ENCODE measurements around the gene AGTR1.

The AGTR1 gene

GRCh38 chr3:148697306-148698189 lies at the start of gene AGTR1:
AGTR1 (plus strand) TSS chr3:148697903; CDS start chr3:148741036, 43,133 bp downstream.
- peak; percentile 35 for DNase-seq (ENCODE audit: low read depth)

DNA sequence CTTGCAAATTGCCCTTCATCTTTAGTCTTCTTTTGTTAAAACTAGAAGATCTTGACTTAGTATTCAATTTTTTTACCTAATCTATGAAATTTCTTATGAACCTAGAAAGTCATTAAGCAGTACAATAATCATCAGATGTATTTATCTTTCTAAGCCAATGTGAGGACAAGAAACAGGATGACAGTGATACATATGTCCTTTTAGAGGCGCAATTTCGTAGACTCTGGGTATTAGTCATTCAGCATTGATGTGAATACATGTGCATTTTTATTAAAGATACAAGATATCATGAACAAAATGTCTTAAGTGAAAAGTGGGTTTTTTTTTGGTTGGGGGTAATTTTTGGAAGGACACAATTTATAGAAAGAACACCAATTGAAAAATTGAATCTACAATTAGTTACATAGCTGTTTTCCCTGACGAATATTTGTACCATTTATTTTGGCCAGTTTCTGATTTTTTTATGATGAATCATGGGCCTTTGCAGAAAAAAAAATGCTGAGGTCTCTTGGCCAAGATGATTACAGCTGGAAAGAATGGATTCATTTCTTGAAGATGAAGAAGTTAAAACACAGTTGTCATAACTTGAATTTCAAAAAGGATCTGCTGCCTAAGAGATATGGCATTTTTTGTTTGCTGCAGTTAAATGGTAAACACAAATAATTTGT lies 48.9 kb upstream of the AGTR1 start:
- peak; percentile 74 for DNase-seq (ENCODE audit: low read depth)

DNA sequence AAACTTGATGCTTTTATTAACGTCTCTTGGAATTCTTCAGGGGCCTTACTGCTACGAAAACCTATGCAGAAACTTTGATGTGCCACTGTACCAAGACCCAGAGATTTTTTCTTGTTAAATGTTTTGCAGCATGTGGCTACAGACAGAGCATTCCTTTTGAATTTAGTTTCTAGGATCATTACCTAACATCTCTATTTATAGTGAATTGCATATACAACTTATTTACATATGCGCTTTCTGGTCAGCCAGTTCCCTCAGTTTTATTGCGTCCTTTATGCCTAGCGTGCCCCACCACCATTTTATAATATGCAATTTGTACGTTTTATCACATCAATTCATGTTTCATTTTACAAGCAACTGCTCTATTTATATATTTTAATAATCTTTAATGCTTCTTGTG lies 46.2 kb upstream of the AGTR1 start:
- DNase-seq (ENCODE audit: low read depth) = no peak

GRCh38 chr3:148654433-148654832 lies 43.3 kb upstream of the AGTR1 start:
- DNase-seq (ENCODE audit: low read depth) = no peak

DNA sequence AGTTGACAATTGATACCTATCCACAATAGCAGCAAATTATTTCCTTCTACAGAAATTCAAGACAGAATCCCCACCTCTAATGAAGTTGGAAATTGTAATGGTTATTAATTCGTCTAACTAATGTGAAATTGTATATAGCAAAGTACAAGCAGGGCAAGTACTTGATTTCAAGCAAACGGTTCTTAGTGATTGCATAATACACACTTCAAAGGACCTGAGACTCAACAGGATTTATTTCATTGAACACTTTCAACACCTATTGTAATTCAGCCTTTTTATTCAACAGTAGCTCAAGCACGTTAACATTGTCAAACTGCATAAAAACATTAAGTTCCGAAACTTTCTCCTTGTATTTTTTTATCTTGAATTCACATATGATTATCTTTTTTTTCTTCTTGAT lies 40.2 kb upstream of the AGTR1 start:
- DNase-seq (ENCODE audit: low read depth) = no peak

DNA sequence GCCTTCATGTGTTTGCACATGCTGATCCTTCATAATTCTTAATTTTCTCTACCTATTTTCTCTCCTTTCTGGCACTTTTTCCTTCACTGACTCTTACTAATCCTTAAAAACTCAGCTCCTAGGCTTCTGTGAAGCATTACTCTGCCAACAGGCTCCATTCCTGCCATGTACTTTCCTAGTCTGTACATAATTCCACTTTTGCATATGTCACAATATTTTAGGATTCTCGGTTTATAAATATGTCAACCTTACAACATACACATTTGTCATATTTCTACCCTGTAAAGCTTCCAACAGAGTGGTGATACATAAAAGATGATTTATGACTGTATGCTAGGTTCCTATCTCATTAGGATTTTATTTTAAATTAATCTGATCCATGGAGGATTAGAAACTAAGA lies 38.2 kb upstream of the AGTR1 start:
- no peak for DNase-seq (ENCODE audit: low read depth)

- DNase-seq (ENCODE audit: low read depth) = no peak
These were observed 17.4 kb upstream of the AGTR1 start for GRCh38 chr3:148680289-148680688.

- DNase-seq (ENCODE audit: low read depth) = peak; percentile 18
These were observed 16.6 kb upstream of the AGTR1 start for GRCh38 chr3:148681080-148681479.

DNA sequence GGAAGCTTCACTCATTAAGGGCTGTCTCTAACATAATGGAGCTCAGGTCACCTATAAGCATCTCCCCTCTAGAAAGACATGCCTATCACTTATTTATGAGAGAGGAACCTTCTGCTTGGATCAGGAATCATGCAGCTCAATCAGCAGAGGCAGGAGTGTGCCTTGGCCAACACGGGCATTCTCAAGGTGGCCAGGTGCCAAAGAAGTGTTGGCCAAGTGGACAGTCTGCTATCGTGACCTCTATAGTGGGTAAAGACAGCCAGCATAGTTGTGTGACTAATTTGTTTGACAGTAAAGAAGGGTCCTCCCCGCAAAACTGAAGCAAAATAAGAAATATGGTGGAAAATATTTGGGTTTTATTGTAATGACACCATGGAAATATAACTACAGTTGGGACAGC lies 14.7 kb upstream of the AGTR1 start:
- DNase-seq (ENCODE audit: low read depth) = no peak

GRCh38 chr3:148694116-148694515 lies 3.6 kb upstream of the AGTR1 start:
- no peak for DNase-seq (ENCODE audit: low read depth)

DNA sequence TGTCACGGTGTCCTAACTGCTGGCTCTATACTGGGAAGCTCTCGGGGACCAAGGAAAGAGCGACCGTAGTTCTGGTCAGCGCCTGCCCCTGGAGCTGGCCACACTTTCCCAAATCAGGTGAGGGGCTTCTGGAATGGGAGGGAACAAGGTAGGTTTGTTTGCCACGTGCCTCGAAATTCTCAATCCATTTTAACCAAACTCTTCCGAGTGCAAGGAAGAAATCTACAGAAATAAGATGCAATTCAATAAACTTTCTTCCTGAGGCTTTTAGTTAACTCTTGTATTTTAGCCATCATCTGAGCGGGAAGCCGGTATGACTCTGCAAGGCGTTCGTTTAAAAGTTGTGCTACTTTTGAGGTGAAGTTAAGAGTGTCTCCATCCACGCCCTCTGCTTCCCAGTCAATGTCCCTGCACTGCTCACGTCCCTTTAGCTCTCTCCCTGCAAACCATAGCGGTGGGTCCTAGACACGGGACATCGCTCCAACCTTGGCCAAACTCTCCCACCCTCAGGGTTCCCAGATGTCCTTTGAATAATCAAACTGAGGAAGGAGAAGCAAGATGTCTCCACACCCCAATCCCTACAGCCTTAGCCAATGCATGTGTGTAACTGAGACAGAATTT lies 597 bp downstream of the AGTR1 start:
- no peak for DNase-seq (ENCODE audit: low read depth)

DNA sequence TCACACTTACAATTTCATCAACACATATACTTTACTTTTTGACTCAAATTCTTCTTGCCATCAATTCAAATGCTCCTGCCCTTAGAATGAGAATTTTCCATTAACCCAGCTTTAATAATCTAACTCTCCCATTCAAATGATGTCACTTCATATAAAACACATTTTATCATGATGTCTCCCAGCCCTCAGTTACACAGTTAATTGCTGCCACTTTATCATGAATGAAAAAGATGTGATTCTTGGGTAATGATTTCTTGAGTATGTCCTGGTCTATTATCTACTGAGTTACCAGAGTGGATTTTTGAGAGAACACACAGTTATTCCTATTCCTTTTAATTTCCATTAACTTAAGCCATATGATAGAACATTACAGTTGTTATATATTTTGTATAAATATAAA lies 7.6 kb downstream of the AGTR1 start:
- DNase-seq (ENCODE audit: low read depth) = no peak

DNA sequence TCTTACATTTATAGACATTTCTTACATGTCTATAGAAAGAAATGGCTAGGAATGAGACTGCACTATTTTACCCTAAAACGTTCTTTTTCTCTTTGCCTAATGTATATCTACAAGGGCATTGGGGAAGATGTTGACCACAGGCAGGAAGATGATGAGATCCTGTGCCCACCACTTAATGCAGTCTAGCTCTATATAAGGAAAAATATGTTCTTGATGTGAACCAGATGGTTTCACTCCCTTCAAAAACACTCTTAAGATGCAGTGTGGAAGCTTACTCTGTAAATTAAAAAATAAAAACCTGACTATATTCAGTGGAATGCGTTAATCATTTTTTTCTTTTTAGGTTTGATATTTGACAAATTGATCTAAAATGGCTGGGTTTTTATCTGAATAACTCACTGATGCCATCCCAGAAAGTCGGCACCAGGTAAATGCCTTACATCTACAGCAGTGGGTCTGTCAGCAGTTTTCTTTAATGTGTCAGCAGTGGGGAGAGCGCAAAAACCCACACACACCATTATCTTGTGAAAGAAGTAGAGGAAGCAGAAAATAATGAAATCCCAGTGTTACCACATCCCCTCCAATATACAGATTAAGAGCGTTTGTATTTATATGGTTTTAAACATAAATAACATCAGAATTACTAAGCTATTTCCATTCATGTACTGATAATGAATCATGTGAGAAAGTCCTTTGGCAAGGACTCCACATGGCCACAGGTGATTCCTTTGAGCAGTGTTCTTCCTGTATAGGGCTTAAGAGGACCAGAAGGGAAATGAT lies 10.1 kb downstream of the AGTR1 start:
- DNase-seq (ENCODE audit: low read depth) = peak; percentile 73

DNA sequence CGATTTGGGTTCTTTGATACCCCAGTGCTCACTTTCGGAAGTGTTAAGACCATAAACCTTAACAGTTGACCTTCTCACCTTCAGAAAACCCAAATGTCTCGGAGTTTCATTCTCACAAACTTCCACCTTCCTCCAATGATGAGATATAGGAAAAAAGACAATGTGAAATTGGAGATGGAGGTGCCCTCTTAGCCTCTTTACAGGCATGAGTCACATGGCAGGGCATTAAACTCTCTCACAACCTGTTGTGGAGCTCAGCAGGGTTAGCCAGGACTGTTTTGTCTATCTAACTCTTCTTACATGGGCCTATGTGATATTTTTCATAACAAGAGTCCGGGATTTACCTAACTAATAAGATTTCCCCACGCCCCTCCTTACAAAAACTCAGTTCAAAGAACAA lies 10.7 kb downstream of the AGTR1 start:
- no peak for DNase-seq (ENCODE audit: low read depth)

DNA sequence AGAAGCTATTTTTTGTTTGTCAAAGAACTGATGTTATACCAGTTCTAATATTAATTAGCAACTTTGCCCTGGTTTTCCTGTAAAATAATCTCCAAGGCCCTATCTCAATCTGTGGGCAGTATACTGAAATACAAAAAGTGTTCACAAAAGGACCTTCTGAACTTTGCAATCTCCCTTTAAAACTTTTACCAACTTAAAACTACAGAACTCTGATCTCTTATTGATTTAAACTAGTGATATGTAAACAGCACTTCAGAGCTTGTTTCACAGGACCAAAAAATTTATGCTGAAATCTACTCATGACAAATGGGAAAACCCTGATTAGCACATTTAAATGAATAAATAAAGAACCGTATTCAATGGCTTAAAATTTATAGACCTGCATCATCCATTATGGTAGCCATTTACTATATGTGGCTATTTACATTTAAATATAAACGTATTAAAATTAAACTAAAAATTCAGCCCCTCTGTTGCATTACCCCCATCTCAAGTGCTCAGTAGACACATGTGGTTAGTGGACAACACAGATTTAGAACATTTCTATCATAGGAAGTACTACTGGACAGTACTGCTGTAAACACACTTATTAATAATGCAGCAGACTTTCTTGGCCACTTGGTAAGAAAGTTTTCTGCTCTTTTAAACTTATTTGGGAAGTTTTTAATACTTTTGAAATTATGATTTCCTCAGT lies 12.0 kb downstream of the AGTR1 start:
- DNase-seq (ENCODE audit: low read depth) = no peak

DNA sequence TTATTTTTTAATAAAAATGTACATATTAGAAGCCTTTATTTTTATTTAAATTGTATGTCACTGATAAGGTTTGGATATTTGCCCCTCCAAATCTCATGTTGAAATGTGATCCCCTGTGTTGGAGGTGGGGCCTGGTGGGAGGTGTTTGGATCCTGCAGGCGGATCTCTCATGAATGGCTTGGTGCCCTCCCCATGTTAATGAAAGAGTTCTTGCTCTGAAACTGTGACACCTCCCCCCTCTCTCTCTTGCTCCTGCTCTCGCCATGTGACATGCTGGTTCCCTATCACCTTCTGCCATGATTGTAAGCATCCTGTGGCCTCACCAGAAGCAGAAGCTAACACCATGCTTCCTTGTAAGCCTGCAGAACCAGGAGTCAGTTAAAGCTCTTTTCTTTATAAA lies 13.0 kb downstream of the AGTR1 start:
- DNase-seq (ENCODE audit: low read depth) = no peak

- peak; percentile 51 for DNase-seq (ENCODE audit: low read depth)
These were observed 14.4 kb downstream of the AGTR1 start for GRCh38 chr3:148711981-148712666.

DNA sequence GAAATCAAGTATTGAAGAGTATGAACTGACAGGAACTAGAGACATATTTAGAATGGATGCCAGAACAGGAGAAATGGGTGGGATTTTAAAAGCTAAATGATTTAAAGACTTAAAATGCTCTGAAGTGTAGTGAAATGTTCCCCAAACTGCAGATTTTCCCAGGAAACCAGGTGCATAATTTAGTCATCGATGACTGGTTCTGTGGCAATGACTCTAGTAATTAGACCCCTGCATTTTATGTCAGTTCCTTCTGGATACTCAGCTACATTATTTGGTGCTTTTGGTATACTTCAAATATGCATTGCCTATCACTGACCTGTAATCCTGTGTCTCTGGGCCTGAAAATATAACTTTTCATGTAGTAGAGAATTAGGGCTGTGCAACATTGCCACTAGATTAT lies 16.8 kb downstream of the AGTR1 start:
- no peak for DNase-seq (ENCODE audit: low read depth)

DNA sequence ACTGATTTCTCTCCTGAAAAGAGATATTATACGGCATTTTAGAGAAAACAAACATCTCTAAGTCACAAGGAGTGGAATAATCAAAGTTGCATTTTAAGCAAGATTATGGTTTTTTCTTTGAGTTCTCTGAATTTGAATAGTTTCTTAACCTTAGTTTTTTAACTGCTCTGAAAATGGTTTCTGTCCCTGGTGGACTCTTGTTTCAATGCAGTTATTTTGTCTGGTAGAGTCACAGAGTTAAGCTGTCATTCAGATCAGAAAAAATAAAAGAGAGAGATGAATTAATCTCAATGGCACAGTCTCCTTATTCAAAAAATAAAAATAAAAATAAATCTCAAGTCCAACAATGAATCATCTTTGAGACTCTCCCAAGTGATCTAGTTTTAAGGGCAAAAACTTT lies 19.0 kb downstream of the AGTR1 start:
- no peak for DNase-seq (ENCODE audit: low read depth)

- DNase-seq (ENCODE audit: low read depth) = no peak
These were observed 20.3 kb downstream of the AGTR1 start for GRCh38 chr3:148717885-148718561.

Measured in amniotic epithelial cell (primary cell).